NCI-H2107 (cell line): ENCODE measurements around the gene CCNL2.

Experiments
- DNase-seq: peaks from one replicate; lab custom pipeline; 2025; lab: John Stamatoyannopoulos, UW

The CCNL2 gene

DNA sequence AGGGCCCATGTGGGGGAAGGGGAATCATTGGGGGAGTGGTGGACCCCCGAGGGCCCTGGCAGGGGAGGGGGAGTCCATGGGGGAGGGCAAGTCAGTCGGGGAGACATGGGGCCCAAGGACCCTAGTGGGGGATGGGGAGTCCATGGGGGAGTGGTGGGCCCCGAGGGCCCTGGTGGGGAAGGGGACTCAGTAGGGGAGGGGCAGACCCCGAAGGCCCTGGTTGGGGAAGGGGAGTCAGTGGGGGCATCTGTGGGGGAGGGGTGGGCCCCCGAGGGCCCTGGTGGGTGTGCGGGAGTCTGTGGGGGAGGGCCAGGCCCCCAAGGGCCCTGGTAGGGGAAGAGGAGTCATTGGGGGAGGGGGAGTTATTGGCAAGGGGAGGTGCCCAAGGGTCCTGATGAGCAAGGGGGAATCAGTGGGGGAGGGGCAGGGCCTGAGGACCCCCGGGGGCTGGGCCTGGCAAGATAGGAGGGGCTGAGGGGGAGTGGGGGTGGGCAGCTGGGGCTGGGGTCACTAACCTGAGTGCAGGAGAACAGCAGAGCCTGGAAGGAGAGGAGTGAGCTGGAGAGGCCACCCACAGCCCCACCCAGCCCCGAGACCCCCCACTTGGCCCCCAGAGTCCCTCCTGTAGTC is 42.9 kb downstream of the CCNL2 start:
- DNase-seq = no peak

DNA sequence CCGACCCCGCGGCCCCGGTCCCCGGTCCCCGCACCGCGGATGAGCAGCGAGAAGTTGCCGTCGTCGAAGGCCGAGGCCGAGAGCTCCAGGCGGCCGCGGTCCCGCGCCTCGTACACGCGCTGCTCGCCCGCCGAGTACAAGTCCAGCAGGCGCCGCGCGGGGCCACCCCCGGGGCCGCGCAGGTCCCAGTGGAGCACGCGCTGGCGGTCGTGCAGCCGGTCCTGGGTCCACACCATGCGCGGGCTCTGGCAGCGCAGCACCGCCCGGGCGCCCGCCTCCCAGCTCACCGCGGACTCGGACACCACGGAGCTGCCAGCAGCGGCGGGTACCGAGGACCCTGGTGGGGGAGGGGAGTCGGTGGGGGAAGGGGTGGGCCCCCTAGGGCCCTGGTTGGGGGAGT is 43.7 kb downstream of the CCNL2 start:
- DNase-seq = no peak

DNA sequence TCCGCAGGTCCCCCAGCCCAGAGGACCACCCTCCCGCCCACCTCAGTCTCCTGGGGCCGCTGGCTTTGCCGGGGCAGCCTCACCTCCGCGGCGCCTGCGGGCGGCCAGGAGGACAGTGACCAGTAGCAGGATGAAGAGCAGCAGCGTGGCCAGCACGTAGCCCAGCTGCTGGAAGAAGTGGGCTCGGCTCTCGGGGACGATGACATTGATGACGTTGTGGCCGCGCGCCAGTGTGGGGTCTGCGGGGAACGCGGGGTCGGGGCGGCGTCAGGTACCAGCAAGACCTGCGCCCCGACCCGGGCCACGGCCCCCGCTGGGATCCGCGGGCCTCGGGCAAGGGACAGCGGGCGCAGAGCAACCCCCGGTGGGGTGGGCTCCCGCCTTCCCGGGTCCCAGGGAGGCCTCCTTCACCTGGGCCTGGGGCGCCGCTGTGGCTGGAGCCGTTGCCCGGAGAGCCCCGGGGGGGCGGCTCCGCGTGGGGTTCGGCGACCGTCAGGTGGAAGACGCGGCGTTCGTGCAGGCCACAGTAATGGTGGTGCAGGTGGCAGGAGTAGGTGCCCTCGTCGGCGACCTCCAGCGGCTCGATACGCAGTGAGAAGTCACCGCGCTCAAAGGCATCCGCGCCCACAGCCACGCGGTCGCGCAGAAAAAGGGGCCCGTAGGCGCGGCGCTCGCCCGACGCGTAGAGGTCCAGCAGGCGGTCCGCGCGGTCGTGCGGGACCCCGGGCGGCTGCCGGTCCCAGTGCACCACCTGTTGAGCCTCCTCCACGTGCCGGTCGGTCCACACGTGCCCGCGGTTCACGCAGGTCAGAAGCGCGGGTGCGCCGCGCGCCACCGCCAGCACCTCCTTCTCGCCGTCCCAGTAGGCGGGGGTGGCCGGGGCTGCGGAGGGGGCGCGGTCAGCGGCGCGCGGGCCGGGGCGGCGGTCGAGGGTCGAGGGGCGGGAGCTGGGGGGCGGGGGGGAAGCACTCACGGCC is 44.6 kb downstream of the CCNL2 start:
- no peak for DNase-seq

DNA sequence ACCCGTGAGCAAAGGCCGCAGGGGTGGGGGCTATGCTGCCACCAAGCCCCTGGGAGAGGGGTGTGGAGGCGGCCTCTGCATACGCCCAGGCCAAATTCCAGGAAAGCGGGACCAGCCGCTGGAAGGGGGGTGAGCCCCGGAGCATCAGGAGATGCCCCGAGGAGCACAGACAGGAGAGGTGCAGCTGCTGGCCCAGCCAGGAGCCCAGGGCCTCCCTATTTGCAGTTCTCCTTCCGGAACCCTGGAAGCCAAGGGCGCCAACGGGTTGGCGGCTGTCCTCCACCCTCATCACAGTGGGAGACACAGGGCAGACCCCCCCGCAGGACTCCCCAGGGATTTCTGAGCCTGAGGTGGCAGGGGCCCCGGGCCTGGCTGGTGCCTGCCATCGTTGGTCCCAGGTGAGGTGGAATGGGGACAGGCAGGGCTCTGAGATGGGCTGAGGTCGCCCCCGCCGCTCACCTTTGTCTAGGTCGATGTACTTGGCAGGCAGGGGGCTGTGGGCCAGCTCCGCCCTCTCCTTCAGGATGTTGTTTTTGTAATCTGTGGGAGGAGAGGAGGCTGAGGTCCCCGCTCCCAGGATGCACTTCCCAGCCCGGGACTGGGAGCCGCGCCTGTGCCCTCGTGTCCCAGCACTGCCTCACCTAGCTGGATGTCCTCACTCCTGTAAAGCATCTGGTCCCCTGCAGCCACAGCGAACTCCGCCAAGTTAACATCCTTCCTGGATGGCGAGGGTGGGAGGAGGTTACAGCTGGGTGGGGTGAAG is 45.6 kb downstream of the CCNL2 start:
- no peak for DNase-seq

DNA sequence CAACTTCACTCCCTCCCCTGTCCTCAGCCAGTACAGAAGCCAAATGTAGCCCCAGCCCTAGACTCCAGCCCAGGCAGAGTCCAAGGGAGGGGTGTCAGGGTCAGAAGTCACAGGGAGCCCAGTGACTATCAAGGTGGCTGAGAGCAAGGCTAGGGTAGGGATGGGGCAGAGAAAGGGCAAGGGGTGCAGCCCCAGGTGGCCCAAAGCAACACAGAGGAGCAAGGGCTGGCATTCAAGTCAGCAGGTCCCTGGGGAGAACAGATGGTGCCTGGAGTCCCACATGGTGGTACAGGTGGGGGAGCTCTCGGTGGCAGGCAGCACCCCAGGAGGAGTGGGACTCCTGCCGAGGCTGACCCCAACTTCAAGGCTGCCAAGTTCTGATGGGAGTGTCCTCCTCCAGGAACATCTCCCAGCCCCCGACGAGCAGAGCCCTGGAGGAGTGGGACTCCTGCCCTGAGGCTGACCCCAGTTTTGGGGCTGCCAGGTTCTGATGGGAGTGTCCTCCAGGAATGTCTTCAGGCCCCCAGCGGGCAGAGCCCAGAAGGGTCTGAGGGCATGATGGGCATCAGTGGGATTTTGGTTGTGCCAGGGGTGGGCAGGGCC is 46.2 kb downstream of the CCNL2 start:
- no peak for DNase-seq

DNA sequence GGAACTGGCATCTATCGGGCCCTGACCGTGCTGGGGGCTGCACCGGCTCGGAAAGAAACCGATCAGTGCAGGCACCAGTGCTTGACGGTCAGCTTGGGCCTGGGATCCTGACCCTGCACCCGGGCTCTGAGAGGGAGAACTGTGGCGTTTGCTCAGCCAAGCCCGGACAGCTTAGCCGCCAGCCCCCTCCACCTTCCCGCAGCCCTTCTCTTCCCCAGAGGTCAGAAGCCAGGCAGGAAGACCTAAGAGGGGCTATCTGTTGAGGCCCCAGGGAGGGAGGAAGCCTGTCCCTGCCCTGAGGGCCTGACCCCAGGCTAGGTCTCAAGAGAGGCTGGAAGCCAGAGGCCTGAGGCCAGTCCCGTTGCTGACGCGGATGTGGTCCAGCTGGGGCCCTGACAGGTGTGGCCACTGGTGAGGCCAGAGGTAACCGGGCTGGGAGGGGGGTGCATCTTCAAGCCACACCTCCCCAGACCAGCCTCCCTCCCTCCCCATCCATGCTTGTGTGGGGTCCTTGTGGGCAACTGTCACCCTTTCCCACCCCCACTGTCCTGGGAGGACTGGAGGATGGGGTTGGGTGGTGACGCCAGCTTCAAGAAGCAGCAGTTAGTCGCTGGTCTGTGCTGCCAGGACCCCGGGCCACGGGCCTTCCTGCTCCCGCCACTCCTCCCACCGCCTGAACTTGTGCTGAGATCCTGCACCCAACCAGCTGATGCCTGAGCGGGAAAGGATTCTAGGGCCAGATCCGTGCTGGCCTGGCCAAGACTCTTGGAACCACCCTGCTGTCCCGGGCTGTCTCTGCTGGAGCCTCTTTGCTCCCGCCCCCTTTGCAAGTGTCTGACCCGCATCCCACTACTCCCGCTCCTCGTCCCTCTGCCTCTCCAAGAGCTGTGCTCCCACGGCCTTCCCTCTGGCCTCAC is 47.4 kb downstream of the CCNL2 start:
- no peak for DNase-seq

DNA sequence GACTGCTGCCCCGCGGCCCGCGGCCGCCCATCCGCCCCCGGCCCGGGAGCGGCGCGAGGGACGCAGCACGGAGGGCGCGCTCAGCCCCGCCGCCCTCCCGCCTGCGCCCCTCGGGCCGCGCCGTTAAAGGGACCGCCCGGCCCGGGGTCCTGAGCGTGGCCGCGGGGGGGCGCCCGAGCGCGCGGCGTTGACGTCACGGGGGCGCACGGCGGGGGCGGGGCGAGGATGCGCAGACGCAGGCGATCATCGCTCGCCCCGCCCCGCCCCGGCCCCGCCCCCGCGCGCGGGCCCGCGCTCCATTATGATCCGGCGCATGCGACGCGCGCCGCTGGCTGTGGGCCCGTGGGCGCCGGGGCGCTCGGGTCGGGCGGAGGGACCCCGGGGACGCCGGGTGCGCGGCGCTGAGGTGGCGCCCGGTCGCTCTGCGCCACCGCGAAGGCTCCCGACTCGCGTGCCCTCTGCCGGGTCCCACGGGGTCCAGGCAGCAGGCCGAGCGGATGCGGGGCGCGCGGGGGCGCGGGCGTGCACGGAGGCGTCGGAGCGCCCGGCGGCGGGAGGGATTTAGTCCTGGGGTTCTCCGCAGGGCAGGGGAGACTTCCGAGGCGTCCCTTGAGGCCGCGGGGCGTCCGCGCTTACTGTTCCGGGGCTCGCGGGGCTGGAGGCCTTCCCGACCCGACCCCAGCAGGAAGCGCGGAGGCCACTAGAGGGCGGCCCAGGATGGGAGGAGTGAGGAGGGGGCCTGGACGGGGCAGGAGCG is 49.7 kb downstream of the CCNL2 start, which contains the start of gene DVL1:
DVL1 (minus strand) TSS at position 163 of the 757 bp plus-strand sequence. CDS start 353 bp downstream, outside the sequence.
- no peak for DNase-seq

DNA sequence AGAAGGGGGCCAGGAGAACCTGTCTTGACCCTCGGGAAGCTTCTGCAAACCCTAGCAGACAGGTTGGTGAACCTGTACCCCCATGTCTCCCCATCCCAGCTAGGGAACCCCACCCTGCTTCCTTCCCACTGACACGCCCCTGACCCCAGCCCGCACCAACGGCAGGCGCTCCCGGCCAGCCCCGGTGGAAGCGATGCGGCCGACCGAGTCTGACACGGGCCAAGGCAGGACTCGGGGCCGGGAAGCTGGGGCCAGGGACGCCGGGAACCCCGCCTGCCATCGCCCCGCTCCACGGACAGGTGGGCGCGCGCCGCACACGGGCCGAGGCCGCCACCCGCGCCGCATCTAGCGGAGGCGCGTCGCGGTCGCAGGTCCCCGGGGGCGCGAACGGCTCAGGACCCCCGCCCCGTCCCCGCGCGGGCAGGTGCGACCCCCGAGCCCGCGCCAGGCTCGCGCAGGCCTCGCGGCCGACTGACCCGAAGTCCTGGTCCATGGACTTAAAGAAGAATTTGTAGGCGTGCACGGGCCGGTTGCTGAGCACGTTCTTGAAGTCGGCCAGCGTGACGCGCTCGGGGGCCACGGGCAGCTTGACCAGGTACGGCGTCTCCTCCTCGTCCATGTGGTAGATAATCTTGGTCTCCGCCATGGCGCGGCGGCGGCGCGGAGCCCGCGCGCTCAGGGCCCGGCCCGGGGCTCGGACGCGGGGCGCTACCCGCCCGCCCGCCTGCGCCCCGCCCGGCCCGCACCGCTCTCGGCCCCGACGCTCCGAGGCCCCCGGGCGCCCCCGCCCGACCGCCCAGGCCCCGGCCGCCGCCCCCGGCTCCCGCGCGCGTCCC is 50.5 kb downstream of the CCNL2 start:
- no peak for DNase-seq

DNA sequence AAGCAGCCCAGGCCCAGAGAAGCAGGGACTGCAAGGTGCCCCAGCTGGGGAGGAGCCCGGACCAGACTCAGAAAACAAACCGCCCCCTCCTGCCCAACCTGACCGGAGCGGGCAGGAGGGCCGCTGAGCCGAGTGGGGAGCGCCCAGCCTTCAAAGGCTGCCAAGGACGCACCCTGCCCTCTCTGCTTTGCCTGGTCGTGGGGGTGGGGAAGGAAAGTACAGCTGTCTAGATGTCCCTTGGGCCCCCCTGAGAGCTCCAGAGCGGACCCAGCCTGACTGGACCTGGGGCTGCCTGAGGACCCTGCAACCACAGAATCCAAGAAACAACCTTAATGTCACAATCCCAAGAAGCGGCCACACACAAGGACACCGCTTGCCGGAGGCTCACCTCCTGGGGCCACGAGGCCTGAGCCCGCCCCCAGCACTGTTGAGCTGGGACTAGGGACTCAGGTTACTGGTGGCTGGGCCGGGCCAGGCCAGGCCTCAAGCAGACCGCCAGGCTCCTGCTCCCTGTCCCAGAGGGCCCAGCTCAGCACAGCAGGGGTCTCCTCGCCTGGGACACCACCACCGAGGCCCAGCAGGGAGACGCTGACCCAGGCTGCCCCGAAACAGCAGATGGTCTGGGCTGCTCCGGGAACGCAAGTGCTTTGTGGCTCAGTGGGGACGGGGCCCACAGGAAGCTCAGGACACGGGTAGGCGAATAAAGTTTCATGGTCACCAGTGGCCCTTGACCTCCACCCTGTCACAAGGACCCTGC is 51.3 kb downstream of the CCNL2 start:
- DNase-seq = no peak

DNA sequence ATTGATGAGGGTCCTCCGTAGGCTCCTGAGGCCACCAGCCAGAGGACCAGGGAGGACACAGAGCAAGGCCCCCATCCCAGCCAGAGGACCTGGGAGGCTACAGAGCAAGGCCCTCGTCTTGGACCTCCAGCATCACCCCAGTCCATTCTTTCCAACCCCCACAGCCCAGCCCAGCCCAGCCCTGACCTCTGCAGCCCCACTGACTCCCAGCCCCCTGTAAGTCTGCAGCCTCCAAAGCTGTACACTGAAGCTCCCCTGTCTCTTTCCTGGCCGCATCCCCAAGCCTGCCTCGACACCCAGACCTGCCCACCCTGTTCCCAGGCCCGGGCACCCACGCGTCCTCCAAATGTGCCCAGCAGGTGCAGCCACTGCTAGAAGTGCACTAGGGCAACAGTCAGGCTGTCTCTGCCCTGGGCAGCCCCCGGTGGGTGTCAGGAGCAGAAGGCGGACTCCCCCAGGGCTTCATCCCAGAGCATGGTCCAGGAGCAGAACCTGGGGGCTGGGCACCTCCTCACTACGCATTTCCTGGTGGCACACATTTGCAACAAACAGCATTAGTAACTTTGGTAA is 52.0 kb downstream of the CCNL2 start:
- DNase-seq = no peak

DNA sequence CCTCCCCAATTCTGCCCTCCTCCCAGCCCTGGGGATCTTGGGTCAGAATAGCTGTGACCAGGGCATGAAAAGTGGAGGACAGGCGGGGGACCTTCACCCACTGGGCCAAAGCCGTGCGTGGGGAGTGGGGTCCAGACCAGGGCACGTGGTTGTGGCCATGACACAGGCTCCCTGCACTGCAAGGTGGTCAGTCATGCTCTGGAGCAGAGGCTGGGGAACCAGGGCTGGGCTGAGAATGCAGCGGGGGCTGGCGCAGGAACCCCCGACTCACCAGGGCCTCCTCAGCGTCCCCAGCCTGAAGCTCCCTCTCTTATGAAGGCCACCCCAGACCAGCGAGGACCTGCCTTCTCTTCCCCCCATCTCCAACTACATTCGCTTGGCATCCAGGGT is 52.6 kb downstream of the CCNL2 start:
- DNase-seq = no peak

DNA sequence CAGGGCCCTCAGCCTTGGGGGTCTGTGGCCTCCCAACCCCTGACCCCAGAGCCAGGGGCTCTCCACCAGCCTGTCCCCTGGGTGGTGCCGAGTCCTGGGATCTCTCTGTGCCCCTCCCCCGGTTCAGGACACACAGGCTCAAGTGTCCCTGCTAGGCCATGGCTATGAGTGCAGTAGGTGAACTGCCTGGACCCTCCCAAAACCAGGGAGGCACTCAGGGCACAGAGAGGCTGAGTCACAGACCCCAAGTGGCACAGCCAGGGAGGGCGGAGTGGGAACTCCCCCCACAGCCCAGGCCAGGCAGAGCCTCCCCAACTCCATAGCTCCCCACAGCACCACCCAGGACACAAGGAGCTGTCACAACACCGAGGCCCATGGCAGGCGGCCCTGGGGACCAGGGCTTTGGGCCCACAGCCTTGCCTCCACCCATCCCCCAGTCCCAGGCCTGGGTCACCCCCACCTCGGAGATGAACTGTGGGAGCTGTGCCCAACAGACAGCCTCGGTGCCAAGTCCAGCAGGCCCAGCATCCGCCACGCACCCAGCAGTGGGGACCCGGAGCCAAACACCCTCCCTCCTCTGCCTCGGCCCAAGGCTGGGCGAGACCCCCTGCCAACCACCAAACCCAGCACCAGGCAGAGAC is 53.2 kb downstream of the CCNL2 start:
- DNase-seq = no peak

DNA sequence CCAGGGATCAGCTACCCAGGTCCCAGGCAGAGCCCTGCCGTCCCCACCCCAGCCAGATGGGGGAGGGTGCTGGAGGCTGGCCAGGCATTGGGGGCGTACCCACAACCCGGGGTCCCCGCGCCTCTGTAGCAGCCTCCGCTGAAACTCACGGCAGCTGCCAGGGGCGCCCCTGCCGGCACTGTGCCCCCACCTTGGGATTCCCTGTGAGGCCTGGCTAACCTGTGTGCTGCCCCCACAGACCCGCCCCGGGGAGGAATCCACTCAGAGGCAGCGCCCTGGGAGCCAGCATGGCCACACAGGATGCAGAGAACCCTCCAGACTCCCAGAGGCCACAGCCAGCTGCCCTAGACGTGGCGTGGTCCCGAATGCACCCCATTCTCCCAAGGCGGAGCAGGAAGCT is 53.8 kb downstream of the CCNL2 start:
- no peak for DNase-seq

DNA sequence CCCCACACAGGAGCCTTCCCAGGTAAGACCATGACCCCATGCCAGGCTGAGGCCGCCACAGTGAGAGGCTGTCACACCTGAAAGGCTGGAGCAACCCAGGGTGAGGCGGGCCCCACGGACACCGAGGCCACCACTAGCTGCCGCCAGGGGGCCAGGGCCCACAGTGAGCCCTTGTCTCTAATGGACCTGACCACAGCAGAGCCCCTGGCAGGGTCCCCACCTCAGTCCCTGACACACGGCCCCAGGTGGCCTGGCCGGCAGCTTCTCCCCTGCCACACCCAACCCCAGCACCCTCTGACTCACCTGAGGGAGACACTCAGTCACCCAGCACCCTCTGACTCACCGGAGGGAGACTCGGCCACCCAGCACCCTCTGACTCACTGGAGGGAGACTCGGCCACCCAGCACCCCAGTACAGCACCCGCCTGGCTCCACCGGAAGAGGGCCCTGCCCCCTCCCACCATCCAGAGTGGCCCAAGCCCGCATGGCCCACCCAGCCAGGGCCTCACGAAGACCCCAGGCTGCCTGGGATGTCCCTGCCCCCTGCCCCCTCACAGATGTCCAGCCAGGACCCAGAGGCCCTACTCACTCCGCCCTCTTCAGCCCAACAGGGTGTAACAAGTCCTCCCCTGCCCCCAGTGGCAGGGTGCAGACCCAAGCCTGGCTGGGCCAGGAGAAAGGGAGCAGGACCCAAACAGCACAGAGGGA is 54.3 kb downstream of the CCNL2 start:
- DNase-seq = no peak

DNA sequence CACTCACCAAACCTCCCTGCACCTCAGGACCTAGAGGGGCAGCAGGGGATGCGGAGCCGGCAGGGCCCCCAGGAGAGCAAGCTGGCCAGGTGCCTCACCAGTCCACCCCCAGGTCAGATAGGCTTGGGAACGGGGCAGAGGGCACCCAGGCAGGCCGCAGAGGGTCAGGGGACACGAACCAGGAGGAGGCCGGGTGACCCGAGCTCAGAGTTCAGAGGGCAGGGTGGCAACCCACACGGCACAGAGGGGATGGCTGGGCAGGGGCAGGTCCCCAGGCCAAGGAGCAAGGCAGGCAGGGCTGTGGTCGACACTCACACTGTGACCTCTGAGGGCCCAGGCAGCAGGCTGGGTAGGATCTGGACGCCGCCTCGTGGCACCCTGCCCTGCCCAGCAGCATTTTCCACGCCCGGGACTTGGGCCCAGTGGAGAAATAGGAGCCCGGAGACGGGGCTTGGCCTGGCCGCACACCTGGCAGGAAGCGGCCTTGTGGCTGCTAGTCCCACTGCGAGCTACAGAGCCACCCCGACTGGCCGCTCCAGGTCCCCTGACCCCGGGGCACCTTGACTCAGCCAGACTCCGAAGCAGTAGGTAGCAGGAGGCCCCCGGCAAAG is 55.2 kb downstream of the CCNL2 start:
- DNase-seq = no peak

DNA sequence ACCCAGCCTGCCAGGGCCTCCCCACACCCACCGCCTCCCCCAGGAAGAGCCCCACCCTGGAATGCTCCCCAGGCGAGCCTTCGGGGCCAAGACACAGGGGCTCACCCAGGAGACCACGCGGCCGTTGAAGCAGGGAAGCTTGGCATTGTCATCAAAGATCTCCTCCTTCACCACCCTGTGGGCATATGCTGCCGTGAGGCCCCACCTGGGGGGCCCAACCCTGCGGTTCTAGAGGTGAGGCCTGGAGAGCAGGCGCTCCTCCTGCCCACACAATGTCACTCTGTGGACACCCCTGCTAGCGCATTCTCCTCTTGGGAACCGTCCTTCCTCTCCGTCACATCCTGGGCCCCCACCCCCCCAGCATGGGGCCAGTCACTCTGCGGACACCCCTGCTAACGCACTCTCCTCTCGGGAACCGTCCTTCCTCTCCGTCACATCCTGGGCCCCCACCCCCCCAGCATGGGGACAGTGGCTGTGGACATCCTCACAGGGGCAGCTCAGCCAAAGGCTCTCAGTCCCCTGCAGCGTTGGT is 56.5 kb downstream of the CCNL2 start:
- no peak for DNase-seq
